ENCODE measurements around the gene MAPK14.

The MAPK14 gene

DNA sequence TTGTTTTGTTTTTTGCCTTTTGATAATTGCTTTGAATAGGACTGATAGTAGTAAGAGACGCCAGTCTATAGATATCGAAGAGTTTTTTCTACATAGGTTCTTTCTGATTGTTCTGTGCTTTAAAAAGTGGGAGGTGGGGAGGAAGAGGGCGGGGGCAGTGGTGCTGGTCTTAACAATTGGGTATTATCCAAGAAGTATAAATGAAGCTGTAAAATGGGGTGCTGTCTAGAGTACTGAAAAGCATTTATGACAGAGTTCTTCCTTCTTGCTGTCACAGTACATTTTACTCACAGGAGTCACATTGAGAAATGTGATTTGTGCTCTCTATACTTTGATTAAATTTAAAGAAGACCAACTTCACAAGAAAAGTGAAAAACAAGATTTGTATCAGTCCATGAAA, 41.0 kb downstream of the MAPK14 start:
- no peak for DNase-seq (ENCODE audit: low read depth)

DNA sequence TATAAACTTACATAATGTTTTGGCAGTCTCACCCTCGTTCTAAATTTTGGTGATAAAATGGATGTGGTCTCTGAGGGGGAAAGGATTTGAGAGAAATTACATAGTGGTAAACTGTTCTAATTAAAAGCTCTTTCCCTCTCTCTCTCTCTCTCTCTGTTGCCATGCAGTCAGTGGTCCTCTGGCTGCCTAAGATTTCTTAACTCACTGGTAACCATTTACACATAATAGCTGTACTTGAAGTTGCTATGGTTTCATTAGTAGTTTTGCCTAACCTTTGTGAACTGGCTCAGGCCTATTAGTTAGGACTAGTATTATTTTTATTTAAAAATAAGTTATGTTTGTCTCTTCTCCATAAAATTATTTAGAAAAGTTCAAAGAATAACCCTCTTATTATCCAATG, 42.0 kb downstream of the MAPK14 start:
- no peak for DNase-seq (ENCODE audit: low read depth)

DNA sequence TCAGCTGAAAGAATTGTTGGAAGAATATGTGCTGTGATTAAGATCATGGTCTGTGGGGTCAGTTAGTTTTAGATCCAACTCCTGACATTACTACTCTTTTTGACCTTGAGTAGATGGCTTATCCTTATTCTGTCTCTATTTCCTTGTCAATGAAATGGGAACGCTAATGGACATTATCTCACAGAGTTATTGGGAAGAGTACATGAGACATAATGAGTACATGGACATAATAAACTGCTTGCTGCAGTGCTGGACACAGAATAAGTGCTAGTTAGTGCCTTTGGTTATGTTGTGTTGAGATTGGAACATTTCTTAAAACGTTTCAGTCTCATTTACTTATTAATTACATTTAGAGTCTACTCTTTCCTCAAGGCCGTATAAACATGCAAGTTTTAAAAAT, 42.6 kb downstream of the MAPK14 start:
- DNase-seq (ENCODE audit: low read depth) = no peak

DNA sequence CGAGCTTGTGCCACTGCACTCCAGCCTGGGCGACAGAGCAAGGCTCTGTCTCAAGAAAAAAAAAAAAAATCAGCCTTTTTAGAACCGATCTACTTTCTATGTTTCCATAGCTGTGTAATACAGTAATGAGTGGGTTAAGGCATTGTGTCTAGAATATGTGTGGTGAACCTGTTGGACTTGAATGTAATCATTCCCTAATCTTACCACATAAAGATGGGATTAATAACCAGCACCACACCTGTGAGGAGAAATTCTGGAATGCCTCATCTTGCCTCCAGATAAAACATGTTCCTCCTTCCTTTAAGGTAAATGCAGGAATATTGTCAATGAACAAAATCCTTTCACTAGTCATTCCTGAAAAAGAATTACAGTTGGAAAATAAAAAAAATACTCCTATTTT, 43.7 kb downstream of the MAPK14 start:
- no peak for DNase-seq (ENCODE audit: low read depth)

DNA sequence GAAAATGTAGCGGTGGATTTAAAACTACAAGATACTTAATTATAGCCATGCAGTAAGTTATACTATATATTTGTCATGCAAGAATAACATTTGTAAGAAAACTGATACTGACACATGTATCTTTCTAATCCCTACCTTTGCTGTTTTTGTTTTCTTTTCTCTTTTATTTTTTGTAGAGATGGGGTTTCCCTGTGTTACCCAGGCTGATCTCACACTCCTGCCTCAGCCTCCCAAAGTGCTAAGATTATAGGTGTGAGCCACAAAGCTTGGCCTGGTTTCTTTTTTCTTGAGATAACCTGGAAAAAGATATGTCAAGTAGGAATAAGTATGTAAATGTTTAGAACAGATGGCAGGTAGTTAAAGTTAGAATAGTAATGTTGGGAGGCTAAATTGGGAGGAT, 44.1 kb downstream of the MAPK14 start:
- DNase-seq (ENCODE audit: low read depth) = no peak

DNA sequence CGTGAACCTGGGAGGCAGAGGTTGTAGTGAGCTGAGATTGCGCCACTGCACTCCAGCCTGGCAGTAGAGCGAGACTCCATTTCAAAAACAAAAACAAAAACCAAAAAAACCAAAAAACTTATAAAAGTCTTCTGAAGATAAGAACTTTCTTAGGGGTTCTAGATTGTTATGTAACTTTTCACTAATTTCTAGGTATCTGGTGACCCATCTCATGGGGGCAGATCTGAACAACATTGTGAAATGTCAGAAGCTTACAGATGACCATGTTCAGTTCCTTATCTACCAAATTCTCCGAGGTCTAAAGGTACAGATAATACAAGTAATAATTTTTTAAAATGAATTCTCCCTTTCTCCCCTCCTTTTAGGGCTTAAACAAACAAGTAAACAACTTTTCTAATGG, 45.1 kb downstream of the MAPK14 start:
- no peak for DNase-seq (ENCODE audit: low read depth)

DNA sequence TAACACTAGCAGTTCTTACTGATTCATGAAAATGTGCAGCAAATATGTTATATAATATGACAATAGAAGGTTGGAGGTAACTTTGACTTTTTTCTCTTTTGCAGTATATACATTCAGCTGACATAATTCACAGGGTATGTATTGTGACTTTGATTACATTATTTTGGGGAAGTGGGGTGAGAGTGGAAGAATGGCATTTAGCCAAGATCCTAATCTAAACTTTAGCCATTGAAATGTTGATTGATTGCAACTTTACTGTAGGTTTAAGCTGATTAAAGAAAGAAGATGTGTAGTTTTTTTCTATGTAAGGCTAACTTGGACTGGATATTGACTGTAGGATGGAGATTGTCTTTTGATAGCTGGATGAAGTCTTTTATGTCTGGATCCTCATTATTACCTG, 46.0 kb downstream of the MAPK14 start:
- DNase-seq (ENCODE audit: low read depth) = no peak

DNA sequence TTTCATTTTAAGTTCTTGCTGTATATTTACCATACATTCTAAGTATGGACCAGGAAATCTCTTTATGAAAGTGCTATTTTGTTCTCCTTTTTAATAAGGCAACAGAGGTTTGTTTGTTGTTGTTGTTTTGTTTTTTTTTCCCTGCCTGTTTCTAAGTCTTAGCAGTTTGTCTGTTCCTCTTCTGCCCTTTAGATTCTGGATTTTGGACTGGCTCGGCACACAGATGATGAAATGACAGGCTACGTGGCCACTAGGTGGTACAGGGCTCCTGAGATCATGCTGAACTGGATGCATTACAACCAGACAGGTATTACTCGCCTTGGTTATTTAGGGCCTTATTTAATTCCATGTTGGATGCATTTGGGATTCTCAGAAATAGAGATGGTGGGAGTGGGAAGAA, 48.0 kb downstream of the MAPK14 start:
- no peak for DNase-seq (ENCODE audit: low read depth)

DNA sequence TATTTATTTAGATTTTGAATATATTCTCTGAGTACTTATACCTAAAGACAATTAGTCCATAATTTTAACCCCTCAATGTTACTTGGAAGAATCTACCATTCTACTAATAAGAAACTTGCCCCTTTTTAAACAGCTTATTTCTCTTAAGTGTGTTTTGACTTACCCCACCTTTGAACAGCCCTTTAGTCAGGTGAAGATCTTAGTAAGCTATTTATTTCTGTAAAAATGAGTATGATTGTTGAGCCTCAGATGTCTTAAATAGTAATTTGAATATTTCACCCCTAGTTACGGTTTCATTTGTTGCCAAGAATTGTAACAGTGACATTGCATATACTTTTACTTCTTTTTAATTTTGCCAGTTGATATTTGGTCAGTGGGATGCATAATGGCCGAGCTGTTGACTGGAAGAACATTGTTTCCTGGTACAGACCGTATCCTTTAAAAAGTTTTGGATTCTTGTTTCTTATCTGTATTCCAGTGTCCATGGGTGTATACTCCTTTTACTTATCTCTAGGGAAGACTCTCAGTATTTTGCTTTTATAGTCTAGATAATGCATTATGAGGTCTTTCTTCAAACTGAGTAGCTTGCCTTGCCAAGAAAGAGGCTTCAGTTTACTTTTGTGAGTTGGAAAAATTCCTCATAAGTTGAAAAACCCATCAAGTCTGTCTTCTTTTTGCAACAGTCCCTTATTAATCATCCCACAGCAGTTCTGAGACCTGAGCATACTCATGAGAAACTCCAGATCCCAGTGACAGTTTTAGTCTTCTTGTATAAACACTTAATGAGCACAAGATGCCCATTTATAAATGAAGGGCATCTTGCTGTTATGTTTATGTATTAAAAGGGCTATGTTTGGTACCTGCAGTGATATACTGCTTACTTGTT, 48.8 kb downstream of the MAPK14 start:
- DNase-seq (ENCODE audit: low read depth) = no peak

DNA sequence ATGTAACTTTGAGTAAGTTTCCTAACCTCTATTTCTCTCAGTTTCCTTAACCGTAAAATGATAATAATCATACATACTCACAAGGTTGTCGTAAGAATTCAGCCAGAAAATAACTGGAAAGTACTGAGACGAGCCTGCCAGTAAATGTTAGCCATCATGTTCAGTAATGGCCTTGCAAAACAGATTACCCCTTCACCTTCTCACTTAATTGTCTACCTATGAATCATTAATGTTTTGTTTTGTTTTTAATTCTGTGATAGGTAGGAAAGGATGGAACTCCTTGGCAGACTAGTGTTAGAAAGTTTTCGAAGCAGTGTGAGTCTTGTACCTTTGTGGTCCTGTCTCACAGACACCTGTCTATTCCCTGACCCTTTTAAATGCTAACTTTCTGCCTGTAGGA, 50.6 kb downstream of the MAPK14 start:
- no peak for DNase-seq (ENCODE audit: low read depth)

DNA sequence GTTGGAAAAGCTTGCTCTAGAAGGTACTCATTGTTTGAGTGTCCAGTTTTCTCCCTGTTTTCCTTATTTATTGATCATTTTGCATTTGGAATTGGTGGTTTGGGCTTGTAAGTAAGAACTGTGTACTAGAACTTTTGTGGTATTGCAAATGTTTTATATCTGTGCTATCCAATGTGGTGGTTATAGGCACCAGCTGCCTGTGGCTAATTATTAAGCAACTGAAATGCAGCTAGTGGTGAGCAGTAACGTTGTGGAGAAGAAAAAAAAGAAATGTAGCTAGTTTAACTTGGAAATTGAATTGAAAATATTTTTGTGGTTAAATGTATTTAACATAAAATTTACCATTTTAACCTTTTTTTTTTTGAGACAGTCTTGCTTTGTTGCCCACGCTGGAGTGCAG, 52.0 kb downstream of the MAPK14 start:
- DNase-seq (ENCODE audit: low read depth) = no peak

DNA sequence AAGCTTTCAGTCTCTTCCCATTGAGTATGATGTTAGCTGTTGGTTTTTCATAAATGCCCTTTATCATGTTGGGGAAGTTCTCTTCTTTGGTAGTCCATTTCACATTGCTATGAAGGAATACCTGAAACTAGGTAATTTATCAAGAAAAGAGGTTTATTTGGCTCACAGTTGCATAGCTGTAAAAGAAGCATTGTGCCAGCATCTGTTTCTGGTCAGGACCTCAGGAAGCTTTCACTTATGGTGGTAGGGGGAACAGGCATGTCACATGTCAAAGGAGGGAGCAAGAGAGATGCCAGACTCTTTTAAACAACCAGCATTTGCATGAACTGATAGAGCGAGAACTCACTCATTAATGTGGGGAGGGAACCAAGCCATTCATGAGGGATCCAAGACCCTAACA, 54.7 kb downstream of the MAPK14 start:
- no peak for DNase-seq (ENCODE audit: low read depth)

DNA sequence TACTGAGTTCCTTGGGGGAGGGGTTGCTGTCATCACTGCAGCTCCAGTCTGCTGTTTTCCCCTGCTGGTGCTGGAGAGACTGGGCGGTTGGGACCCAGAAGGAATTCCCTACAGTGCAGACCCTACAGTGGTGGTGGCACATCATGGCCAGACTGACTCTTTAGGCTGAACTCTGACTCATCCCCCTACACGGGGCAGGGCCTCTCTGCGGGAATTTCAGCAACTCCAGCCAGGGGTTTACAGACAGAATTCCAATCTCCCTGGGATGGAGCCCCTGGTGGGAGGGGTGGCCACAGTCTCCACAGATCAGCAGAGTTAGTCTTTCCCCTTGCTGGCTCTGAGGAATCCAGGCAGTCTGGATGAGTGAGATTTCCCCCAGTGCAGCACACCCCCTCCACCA, 55.8 kb downstream of the MAPK14 start:
- no peak for DNase-seq (ENCODE audit: low read depth)

DNA sequence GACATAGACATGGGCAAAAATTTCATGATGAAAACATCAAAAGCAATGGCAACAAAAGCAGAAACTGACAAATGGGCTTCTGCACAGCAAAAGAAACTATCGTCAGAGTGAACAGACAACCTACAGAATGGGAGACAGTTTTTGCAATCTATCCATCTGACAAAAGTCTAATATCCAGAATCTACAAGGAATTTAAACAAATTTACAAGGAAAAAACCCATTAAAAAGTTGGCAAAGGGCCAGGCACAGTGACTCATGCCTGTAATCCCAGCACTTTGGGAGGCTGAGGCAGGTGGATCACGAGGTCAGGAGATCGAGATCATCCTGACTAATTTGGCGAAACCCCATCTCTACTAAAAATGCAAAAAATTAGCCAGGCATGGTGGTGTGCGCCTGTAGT, 60.6 kb downstream of the MAPK14 start:
- DNase-seq (ENCODE audit: low read depth) = peak; percentile 20

DNA sequence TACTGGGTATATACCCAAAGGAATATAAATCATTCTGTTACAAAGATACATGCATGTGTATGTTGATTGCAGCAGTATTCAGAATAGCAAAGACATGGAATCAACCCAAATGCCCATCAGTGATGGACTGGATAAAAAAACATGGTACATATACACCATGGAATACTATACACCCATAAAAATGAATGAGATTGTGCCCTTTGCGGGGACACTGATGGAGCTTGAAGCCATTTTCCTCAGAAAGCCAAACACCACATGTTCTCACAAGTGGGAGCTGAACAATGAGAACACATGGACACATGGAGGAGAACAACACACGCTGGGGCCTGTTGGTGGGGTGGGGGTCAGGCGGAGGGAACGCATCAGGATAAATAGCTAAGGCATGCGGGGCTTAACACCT, 61.4 kb downstream of the MAPK14 start:
- DNase-seq (ENCODE audit: low read depth) = no peak

DNA sequence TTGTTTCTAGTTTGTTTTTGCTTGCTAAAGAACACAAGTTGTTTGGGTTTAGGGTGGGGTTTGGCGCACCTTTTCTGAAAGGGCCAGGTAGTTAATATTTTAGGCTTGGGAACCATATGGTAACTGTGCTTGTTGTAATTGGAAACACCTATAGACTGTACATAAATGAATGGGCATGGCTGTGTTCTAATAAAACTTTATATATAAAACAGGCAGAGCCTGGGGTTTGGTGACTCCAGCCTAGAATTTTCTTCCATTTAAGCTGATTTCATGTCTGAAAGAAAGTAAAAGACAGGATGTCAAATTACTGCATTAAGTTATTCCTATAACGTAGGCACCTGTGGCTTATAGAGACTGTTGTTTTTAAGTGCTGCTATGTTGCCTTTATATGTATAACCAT, 66.6 kb downstream of the MAPK14 start:
- no peak for DNase-seq (ENCODE audit: low read depth)

DNA sequence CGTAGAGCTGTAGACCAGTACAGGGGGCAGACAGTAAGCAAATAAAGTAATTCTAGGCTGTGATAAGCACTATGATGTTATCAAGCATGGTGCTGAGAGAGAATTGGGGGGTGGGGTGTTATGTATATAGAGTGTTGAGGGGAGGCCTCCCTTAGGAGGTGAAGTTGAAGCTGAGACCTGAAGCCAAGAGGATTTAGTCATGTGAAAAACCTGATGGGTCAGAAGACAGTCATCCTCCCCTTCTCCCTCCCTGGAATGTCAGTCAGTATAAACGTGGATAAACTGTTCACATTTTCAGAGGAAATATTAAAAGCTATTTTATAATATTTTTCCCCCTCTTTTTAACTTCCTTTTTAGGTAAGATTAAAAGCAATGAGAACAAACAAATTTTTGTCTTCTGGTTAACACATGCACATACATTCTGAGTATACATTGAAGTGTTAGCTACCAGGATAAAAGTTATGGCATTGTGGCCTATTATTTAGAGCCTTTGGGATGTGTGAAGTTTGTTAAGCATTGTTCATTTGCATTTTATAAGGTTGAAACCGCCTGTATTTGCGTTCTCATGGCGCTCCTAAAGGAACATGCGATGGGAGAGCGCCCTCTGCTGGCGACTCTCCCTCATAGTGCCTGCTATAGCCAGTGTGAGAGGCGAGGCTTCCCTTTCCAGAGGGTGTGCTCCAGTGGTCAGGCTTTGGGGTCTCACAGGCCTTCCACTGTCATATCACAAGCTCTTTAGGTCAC, 67.3 kb downstream of the MAPK14 start:
- peak; percentile 78 for DNase-seq (ENCODE audit: low read depth)

DNA sequence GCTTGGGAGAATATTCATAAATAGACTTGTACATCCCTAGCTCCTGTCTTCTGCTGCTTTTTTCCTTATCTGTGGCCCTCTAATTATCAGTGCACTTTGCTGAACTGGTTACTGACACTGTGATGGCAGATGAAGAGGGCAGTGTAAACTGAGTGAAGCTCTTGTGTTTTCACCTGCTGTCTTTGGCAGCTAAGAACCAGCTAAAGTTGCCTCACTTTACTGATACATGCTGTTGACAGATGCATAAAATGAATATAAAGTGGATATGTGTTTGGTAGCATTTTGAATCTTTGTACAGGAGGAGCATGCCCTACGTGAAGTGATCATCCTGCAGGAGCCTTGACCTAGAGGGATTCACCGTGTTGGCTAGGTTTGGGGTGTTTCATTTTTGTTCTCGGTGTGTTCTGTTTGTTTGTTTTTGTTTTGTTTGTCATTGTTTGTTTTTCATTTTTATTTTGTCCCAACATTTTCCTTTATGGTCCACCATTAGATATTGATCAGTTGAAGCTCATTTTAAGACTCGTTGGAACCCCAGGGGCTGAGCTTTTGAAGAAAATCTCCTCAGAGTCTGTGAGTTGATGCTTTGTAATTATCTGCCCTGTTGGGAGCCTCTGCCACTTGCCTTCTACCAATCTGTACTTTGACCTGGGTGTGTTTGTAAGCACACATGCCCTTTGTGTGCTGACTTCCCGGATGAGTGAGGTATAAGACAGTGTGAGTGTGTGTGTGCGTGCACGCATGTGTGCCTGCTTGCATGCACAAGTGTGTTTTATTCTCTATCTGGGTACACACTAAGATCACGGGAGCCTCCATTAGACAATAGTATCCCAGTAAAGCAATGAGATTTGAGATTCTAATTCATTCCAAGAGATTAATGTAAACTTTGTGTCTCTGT, 68.1 kb downstream of the MAPK14 start:
- no peak for DNase-seq (ENCODE audit: low read depth)

DNA sequence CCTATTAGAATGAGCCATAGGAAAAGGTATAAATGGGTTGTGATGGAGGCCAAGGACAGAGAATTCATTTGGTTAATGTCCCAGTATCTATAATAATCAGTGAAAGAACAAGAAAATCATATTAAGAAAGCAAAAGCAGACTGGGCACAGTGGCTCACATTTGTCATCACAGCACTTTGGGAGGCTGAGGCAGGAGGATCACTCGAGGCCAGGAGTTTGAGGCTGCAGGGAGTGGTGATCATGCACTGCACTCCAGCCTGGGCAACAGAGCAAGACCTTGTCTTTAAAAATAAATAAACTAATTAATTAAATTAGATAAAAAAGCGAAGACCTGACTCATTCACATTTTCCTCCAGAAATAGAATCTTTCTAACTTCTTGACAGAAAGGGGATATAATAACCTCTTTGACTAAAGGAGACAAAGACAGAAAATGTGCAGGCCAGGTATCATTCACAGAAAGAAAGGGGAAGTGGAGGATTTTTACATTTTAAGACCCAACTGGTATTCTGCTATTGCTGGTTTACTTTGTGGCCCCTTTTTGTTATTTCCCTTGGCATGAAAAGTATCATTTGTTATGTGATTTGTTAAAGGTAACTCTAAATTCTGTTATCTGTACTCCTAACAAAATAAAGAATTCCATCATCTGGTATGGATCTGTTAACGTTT, 70.8 kb downstream of the MAPK14 start:
- no peak for DNase-seq (ENCODE audit: low read depth)

DNA sequence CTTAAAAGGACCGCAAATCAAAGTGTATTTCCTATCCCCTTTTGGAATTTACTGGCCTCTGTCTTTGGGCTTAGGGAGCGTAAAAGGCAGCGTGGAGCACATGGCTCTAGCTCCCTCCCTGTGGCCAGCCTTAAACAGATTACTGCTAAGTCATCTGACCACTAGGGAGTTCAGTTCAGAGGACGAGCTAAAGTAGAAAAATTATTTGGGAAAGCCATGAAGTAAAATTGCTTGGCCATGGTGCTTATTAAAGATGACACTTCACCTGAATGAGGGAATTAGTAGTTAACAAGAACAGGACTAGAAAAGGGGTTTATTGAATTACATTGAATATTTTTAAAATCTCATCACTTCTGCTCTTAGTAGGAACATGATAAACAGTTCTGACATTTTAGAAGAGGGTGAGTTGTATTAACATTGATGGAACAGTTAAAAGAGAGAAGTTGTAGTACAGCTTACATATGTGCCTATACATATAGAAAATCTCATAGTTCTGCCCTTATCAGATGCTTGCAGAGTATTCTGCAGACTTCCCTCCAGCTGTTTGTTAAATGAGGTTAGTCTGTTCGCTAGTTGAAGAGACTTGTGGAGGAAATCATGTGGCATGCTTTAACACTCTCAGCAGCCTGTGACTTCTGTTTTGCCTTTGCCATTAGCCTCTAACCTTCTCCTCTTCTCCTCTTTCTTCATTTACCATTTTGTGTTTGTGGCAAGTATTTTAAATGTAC, 71.5 kb downstream of the MAPK14 start:
- no peak for DNase-seq (ENCODE audit: low read depth)

DNA sequence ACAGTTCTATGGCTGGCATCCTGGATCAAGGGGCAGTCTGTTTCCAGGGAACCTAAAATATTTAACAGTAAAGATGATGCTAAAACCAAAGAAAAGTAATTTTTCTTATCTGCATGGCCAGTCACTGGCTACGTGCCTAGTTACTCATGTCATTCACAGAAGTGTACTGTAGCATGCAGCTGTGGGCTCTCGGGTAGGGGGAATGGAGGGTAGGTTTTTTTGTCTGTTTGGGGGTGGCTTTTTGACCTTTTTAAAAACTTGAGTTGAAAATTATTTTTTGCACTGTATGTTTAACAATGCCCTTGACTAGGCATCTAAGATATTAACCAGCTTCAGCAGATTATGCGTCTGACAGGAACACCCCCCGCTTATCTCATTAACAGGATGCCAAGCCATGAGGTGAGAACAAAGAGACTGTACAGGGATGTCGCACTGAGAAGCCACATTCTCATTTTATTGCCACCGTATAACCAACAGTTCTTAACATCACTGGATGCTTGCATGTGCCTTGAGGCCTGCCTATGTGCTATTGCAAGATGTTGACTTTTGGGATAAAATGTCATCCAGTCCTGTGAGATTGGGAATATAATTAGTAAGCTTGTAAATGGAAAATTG, 72.4 kb downstream of the MAPK14 start:
- DNase-seq (ENCODE audit: low read depth) = no peak
